HG02678 (cell line): Measurements from ENCODE around the gene CYP2D6.
A peak's percentile ranks its signal among the peaks of the same experiment; 100 is the strongest.

ENCODE experiments used
- ATAC-seq: cut with Tn5 transposase; IDR thresholded peaks from one replicate; pipeline ENCODE4 v1.9.1; 2021; ENCODE audit warnings: mild to moderate bottlenecking, moderate library complexity; ENCODE audit not compliant: unreplicated experiment

The CYP2D6 gene

DNA sequence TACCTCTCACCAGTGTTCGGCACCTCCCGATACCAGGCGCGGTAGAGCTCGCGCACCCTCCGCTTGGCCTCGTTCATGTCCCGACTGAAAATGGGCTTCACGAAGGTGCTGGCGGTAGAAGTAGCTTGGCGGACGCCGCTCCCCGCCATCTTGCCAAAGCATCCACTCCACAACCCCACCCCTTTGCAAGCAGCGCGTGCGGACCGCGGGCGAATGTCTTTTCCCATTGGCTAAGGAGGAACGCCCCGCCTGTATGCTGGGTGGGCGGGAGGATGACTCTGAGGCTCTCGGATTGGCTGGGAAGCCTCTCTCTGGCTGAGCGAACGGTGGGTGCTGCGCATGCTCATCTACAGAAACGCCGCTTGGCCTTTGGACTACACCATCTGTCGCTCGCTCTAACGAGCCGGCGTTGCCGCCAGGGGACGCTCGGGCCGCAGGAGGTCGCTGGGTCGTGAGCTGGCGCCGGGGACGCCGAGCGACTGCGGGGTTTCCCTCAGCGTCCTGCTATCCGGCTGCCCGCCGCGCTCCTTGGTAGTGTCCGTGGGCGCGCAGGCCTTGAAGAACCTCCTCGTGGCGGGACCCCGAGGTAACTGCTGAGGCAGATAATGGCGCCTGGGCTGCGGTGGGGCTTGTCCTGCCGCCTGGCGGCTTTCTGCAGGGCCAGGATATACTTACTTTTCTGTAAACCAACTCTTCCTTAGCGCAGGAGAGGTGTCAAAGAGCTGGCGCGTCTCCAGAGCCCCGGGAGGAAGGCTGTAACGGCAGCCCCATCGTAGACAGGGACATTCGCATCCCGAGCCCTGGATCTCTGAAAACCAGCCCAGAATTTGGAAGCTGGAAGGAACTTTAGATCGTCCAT, 39.8 kb downstream of the CYP2D6 start, which contains the start of gene NDUFA6:
NDUFA6 (minus strand) TSS at position 177 of the 859 bp plus-strand sequence; CDS start at position 149, 28 bp downstream.
- ATAC-seq: peak; percentile 94

DNA sequence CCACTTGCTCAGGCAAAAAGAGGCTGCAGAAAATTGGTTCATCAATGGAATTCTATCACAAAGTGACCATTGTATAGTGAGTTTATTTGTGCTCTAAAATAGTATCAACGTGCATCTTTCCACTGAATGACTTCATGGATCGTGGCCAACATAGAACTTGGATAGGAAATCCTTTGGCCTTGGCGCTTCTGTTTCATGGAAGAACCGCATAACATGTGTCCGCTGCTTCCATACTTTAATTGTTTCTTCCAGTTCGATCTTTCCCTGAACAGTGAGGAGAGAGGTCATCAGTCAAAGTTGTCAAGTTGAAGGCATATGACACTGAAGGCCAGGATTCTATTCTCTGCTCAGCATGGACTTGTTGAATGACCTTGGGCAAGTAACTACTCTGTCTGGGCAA, 44.6 kb downstream of the CYP2D6 start:
- ATAC-seq: no peak

DNA sequence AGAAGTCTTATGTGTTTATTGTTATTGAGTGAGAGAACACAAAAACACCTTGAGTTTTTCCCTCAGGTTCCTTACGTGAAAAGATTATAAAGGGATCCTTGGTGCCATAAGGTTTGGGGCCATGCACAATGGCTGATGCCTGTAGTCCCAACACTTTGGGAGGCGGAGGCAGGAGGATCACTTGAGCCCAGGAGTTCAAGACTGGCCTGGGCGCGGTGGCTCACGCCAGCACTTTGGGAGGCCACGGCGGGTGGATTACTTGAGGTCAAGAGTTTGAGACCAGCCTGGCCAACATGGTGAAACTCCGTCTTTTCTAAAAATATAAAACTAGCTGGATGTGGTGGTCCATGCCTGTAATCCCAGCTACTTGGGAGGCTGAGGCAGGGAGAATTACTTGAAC, 45.7 kb downstream of the CYP2D6 start:
- ATAC-seq: no peak

DNA sequence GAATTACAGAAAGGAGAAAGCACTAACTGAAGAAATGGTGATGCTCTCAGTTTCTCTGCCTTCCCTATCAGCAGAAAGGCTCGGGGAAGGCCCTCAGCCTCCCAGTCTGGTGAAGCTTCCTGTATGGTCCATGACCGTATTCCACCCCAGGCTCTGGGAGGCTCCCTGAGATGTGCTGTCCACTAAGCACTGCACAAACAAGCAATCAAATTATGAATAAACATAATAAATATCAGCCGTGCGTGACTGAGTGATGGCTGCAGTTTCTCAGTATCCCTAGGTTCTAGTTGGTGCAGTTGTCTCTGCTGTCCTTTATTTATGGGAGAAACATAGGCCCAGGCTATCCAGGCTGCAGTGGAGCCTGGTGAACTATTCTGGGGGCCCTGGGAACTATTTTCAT, 47.5 kb downstream of the CYP2D6 start:
- no peak for ATAC-seq

DNA sequence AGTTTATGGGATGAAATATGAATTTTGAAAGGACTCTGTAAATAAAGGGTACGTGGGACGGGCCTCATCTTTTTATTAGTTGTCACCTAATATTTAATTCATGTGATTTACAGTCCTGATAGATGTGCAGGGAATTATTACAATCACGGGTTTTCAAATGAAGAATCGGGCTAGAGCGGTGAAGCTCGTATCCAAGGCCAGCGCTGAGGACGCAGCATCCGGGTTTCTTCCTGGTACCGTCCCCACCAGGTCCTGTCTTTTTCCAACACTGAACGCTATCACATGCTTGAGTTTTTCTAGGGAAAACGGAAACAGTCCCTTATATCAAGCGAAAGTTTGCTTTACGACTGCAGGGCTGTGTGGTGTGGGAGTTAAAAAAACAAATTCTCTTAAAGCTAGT, 50.3 kb downstream of the CYP2D6 start:
- no peak for ATAC-seq

DNA sequence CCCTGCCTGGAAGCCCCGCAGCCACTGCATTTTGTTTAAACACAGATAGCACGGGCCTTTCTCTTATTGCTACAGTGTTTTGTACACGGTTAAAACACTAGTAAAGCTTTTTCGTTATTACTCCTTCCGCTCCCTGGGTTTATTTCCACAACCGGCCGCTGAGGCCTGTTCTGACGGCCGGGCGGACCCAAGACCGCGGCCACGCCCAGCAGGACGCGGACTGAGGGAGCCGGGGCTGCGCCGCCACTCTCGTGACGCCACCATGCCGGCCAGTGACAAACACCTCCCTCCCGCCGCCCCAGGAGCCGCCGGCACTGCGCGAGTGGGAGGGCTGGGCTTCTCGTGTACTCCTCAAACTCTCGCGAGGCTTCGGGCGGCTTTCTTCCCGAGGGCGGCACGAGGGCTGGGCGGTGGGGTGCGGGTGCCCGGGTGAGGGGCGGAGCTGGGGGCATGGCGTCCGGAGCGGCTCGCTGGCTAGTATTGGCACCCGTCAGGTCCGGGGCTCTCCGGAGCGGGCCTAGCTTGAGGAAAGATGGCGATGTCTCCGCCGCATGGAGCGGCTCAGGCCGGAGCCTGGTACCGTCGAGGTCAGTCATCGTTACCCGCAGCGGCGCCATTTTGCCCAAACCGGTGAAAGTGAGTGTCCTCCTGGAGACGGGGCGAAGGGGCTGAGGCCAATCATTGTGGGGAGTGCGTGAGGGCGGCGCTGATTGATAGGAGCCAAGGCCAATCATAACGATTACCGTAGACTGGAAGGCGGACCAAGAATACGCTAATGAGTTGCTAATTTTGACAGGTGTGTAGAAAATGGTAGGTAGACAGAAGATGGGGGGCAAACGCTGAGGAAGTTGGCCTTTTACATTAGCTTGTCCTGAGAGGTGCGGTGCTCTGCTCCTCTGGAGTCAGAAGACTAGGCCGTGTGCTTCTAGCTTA, 51.0 kb downstream of the CYP2D6 start, which contains the start of gene SMDT1:
SMDT1 (plus strand) TSS at position 382 of the 933 bp plus-strand sequence; CDS start at position 451, 69 bp downstream.
- peak; percentile 83 for ATAC-seq

DNA sequence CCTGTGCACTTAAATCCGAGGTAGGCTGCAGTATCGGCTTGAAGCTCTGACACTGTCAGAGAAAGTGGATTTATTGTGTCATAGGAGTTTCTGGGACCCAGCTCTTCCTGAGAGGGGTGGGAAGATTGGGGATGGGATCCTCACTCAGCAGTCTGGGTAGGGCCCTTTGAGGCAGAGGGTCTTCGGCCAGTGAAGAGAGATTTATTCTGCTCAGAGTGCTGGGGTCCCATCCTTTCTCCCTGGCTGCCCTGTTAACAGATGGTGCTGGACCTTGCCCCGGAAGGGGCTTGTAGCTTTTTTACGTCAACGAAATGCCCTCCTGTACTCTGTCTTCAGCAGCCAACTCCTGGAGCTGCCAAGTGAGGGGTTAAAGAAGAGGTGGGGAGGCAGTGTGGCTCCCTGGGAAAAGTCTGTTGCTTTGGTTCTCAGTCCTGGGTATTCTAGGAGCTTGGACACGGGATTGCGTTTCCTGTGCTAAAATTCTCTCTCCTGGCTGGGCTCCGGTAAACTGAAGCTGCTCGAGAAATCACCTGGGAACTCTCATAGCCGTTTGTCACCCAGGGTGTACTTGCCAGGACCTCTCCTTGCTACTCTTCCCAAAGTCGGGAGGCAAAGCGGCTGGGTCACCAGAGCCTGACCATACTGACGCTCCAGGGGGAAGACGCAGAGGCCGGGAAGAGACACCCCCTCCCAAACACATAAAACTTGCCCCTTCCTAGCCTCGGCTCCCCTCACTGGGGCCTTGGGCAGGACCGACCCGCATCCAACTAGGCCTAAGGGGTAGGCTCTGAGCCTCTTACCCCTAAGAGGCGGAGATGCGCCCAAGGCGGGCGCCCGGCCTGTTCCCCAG, 51.9 kb downstream of the CYP2D6 start:
- ATAC-seq: no peak

DNA sequence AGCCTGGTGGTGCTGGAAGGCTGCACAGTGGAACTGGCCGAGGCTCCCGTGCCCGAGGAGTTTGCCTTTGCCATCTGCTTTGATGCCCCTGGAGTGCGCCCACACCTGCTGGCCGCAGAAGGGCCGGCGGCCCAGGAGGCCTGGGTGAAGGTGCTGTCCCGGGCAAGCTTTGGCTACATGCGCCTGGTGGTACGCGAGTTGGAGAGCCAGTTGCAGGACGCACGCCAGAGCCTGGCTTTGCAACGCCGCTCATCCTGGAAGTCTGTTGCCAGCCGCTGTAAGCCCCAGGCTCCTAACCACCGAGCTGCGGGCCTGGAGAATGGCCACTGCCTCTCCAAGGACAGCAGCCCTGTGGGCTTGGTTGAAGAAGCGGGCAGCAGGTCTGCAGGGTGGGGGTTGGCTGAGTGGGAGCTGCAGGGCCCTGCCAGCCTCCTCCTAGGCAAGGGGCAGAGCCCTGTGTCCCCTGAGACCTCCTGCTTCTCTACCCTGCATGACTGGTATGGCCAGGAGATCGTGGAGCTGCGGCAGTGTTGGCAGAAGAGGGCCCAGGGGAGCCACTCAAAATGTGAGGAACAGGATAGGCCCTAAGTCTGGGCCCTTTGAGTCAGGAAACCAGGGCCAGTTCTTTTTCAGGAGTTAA, 53.0 kb downstream of the CYP2D6 start:
- no peak for ATAC-seq

DNA sequence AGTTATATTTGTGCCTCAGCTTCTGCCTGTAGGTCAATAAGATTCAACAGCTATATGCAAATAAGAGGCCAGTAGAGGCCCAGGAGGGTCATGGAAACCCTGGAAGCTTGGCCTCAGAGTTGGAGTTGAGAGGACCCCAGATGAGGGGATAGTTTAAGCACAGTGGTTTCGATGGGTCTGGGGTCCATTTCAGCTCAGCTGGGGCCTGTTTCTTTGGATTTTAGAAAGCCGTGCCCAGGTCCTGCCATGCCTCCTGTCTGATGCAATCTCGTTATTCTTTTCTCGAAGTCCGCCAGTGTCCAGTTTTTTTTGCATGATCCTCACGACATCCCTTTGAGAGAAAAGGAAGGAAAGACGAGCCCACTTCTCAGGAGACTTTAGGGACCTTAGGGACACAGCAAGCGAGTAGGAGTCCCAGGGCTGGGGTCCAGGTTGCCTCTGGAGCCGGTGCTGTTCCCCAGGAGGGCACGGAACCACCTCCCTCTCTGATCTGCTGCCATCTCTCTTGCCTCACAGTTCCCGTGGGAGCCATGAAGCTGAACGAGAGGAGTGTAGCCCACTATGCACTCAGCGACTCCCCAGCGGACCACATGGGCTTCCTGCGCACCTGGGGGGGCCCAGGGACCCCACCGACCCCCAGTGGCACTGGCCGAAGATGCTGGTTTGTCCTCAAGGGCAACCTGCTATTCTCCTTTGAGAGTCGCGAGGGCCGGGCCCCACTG, 53.7 kb downstream of the CYP2D6 start:
- no peak for ATAC-seq
